H9 (cell line): Measurements from ENCODE around the gene FEV. TPM values are rescaled to one million over a fixed set of nuclear protein-coding genes. Genes with fewer than 3 reads are reported as not detected.

Experiments
- DNase-seq: peaks from one replicate; pipeline ENCODE4 v3.0.0-alpha.2; 2017
- H2AFZ ChIP-seq: one replicate; pipeline ENCODE4 v1.6.1; 2013; ENCODE audit warnings: mild to moderate bottlenecking, low read length, control low read depth, moderate library complexity
- H2AK5ac ChIP-seq: 2 replicates; pipeline ENCODE4 v1.6.1; 2013; ENCODE audit warnings: low read length, control low read depth, mixed read lengths; ENCODE audit not compliant: insufficient read length
- H2BK120ac ChIP-seq: one replicate; pipeline ENCODE4 v1.6.1; 2013; ENCODE audit warnings: low read depth, mild to moderate bottlenecking, low read length, control low read depth, inconsistent platforms; ENCODE audit not compliant: poor library complexity, severe bottlenecking
- H2BK12ac ChIP-seq: 2 replicates; pipeline ENCODE4 v1.6.1; 2013; ENCODE audit warnings: low read length, control low read depth, mixed read lengths, low read depth; ENCODE audit not compliant: insufficient read length
- H2BK15ac ChIP-seq: 2 replicates; pipeline ENCODE4 v1.6.1; 2013; ENCODE audit warnings: low read depth, low read length, control low read depth
- H2BK20ac ChIP-seq: one replicate; pipeline ENCODE4 v1.6.1; 2013; ENCODE audit warnings: low read depth, mild to moderate bottlenecking, low read length, control low read depth, inconsistent platforms; ENCODE audit not compliant: poor library complexity, severe bottlenecking
- H2BK5ac ChIP-seq: 2 replicates; pipeline ENCODE4 v1.6.1; 2013; ENCODE audit warnings: low read length, control low read depth, mixed read lengths; ENCODE audit not compliant: insufficient read length
- H3K14ac ChIP-seq: 2 replicates; pipeline ENCODE4 v1.6.1; 2013; ENCODE audit warnings: low read length, control low read depth; ENCODE audit not compliant: insufficient read depth
- H3K18ac ChIP-seq: 2 replicates; pipeline ENCODE4 v1.6.1; 2013; ENCODE audit warnings: low read depth, mild to moderate bottlenecking, mixed read lengths, low read length, control low read depth; ENCODE audit not compliant: insufficient read length
- H3K23ac ChIP-seq: 2 replicates; pipeline ENCODE4 v1.6.1; 2013; ENCODE audit warnings: low read length, control low read depth, mixed read lengths, low read depth; ENCODE audit not compliant: insufficient read length
- H3K23me2 ChIP-seq: 2 replicates; pipeline ENCODE4 v1.6.1; 2013; ENCODE audit warnings: low read depth, mild to moderate bottlenecking, mixed read lengths, low read length, control low read depth; ENCODE audit not compliant: insufficient read length, poor library complexity, severe bottlenecking
- H3K27ac ChIP-seq: 2 replicates; pipeline ENCODE4 v1.5.1; 2013; ENCODE audit warnings: low read length, control low read depth, mixed read lengths, low read depth; ENCODE audit not compliant: insufficient read length
- H3K27me3 ChIP-seq: 2 replicates; pipeline ENCODE4 v1.6.1; 2013; ENCODE audit warnings: low read length, control low read depth, inconsistent platforms; ENCODE audit not compliant: insufficient read depth
- H3K4ac ChIP-seq: 2 replicates; pipeline ENCODE4 v1.6.1; 2013; ENCODE audit warnings: low read depth, mild to moderate bottlenecking, control low read depth, inconsistent platforms, low read length, moderate library complexity
- H3K4me1 ChIP-seq: 2 replicates; pipeline ENCODE4 v1.6.1; 2013; ENCODE audit warnings: low read length, control low read depth, inconsistent platforms; ENCODE audit not compliant: insufficient read depth
- H3K4me2 ChIP-seq: 2 replicates; pipeline ENCODE4 v1.6.1; 2013; ENCODE audit warnings: low read length, control low read depth, mixed read lengths; ENCODE audit not compliant: insufficient read length, insufficient read depth
- H3K56ac ChIP-seq: 2 replicates; pipeline ENCODE4 v1.6.1; 2013; ENCODE audit warnings: low read depth, mild to moderate bottlenecking, mixed read lengths, low read length, control low read depth; ENCODE audit not compliant: insufficient read length
- H3K79me1 ChIP-seq: 2 replicates; pipeline ENCODE4 v1.6.1; 2013; ENCODE audit warnings: low read depth, mild to moderate bottlenecking, moderate library complexity, low read length, control low read depth, inconsistent platforms; ENCODE audit not compliant: insufficient read depth, poor library complexity, severe bottlenecking
- H3K79me2 ChIP-seq: 2 replicates; pipeline ENCODE4 v1.6.1; 2013; ENCODE audit warnings: low read length, control low read depth, inconsistent platforms; ENCODE audit not compliant: insufficient read depth
- H3K9ac ChIP-seq: 2 replicates; pipeline ENCODE4 v1.6.1; 2013; ENCODE audit warnings: low read length, control low read depth, mixed read lengths; ENCODE audit not compliant: insufficient read length; ENCODE audit errors: extremely low read depth
- H3K9me3 ChIP-seq: one replicate; pipeline ENCODE4 v1.6.1; 2013; ENCODE audit warnings: low read depth, low read length, inconsistent platforms; ENCODE audit not compliant: control insufficient read depth
- H3T11ph ChIP-seq: one replicate; pipeline ENCODE4 v1.6.1; 2013; ENCODE audit warnings: mild to moderate bottlenecking, low read length, control low read depth, inconsistent platforms
- H4K20me1 ChIP-seq: one replicate; pipeline ENCODE4 v1.6.1; 2013; ENCODE audit not compliant: control insufficient read depth, insufficient read length, insufficient read depth
- H4K5ac ChIP-seq: 2 replicates; pipeline ENCODE4 v1.6.1; 2013; ENCODE audit warnings: low read depth, mild to moderate bottlenecking, mixed read lengths, low read length, control low read depth; ENCODE audit not compliant: insufficient read length
- H4K8ac ChIP-seq: replicated peaks from 2 replicates; pipeline ENCODE4 v1.6.1; 2013; ENCODE audit warnings: low read length, control low read depth, mixed read lengths, low read depth; ENCODE audit not compliant: insufficient read length
- H4K91ac ChIP-seq: 2 replicates; pipeline ENCODE4 v1.6.1; 2013; ENCODE audit warnings: low read depth, mild to moderate bottlenecking, moderate library complexity, mixed read lengths, low read length, control low read depth; ENCODE audit not compliant: insufficient read length
- H3K27ac Mint-ChIP-seq, 3 experiments: 2 replicates in 2 of 3; 3 replicates in 1 of 3; pipeline ENCODE4 v1.8.0; 2020 to 2021; ENCODE audit warnings: mixed read lengths in 3 of 3, mild to moderate bottlenecking in 1 of 3, moderate library complexity in 1 of 3
- H3K27me3 Mint-ChIP-seq: 2 replicates; pipeline ENCODE4 v1.8.0; 2021; ENCODE audit warnings: low read depth, mild to moderate bottlenecking, moderate library complexity, mixed read lengths
- H3K36me3 Mint-ChIP-seq, 3 experiments: 2 replicates in 2 of 3; 3 replicates in 1 of 3; pipeline ENCODE4 v1.8.0; 2020 to 2021; ENCODE audit warnings: low read depth in 3 of 3, mixed read lengths in 3 of 3; ENCODE audit not compliant: insufficient read depth in 1 of 3
- H3K4me1 Mint-ChIP-seq, 2 experiments: 2 replicates each; pipeline ENCODE4 v1.8.0; 2020; ENCODE audit warnings: mixed read lengths in 2 of 2
- H3K4me3 Mint-ChIP-seq, 2 experiments: 2 replicates in 1 of 2; 3 replicates in 1 of 2; pipeline ENCODE4 v1.8.0; 2020 to 2021; ENCODE audit warnings: mild to moderate bottlenecking in 2 of 2, mixed read lengths in 2 of 2, moderate library complexity in 1 of 2
- H3K9me3 Mint-ChIP-seq, 2 experiments: 2 replicates in 1 of 2; 3 replicates in 1 of 2; pipeline ENCODE4 v1.8.0; 2020; ENCODE audit warnings: mild to moderate bottlenecking in 2 of 2, mixed read lengths in 2 of 2, moderate library complexity in 1 of 2
- CTCF ChIP-seq: fragments of 200-600 bp; sonication (generic); conservative IDR thresholded peaks from 3 replicates; pipeline ENCODE4 v1.8.0; 2021; ENCODE audit warnings: antibody characterized with exemption, mild to moderate bottlenecking
- WGBS: extraction: QIAGEN DNeasy Blood & Tissue Kit; methylation state at CpG from one replicate; pipeline ENCODE4 v1.1.7; 2013; ENCODE audit warnings: missing lambda C conversion rate, low lambda C conversion rate, mixed read lengths; ENCODE audit not compliant: insufficient read length; ENCODE audit errors: extremely low coverage; 5-methylcytosine and 5-hydroxymethylcytosine counted together
- total RNA-seq: library from RNA; stranded (reverse); gene quantifications from 2 replicates; pipeline ENCODE4 v1.2.1, GENCODE V29; 2021

FEV gene
- total RNA-seq, 1 experiment from 2014 or later, result not detected

- H3K27me3 ChIP-seq, result no peaks in the 10 kb centered on the region; the same call in 1 of the 2 replicates
- H3K14ac ChIP-seq, result no peak overlapping the region
- H3K4me1 ChIP-seq, result no peaks in the 10 kb centered on the region; the same call in 1 of the 2 replicates
- H3K79me1 ChIP-seq, result no peaks in the 10 kb centered on the region
- no peak overlapping the region for H2BK15ac ChIP-seq
- TF ChIP-seq CTCF, result no peak
- no peak overlapping the region for H3K23ac ChIP-seq
- H3K9ac ChIP-seq, result no peak overlapping the region
- no peak for DNase-seq
- no peak overlapping the region for H3K4me2 ChIP-seq
- H3K9me3 Mint-ChIP-seq, result peaks cover 0 to 4% of the 10 kb centered on the region in 2 experiments; a peak in 2 of 5 replicates
- H3K27me3 Mint-ChIP-seq, result peaks cover 71% of the 10 kb centered on the region
- H3K27ac Mint-ChIP-seq, result no peak overlapping the region
- no peak overlapping the region for H4K91ac ChIP-seq
- no peak overlapping the region for H3K4me3 Mint-ChIP-seq
- H4K5ac ChIP-seq, result no peak overlapping the region
- no peak overlapping the region for H3K4ac ChIP-seq
- no peak overlapping the region for H2BK120ac ChIP-seq
- H3K79me2 ChIP-seq, result no peaks in the 10 kb centered on the region
- WGBS, result no CpG with 5 or more reads among the region's 8 CpGs
- H3K18ac ChIP-seq, result no peak overlapping the region
- peaks cover 2 to 9% of the 10 kb centered on the region in 2 experiments; a peak in 3 of 4 replicates for H3K4me1 Mint-ChIP-seq
- no peaks in the 10 kb centered on the region for H3K9me3 ChIP-seq
- H3K56ac ChIP-seq, result no peak overlapping the region
- H3T11ph ChIP-seq, result no peak overlapping the region
- no peak overlapping the region for H4K8ac ChIP-seq
- no peak overlapping the region for H2BK12ac ChIP-seq
- no peaks in the 10 kb centered on the region for H3K36me3 Mint-ChIP-seq
- peaks cover 5% of the 10 kb centered on the region for H3K23me2 ChIP-seq
- no peaks in the 10 kb centered on the region for H4K20me1 ChIP-seq
- no peak overlapping the region for H2AFZ ChIP-seq
- no peak overlapping the region for H2BK20ac ChIP-seq
- H2BK5ac ChIP-seq, result no peak overlapping the region
- no peak overlapping the region for H3K27ac ChIP-seq
- no peak overlapping the region for H2AK5ac ChIP-seq
These were observed 30.3 kb downstream of the FEV start for GRCh38 chr2:218954541-218955300.
